K562 treated with DMSO at 1 percent for 4 hours (cell line): ENCODE results near the gene IKZF4. TPM values are rescaled to one million over a fixed set of nuclear protein-coding genes. Genes with fewer than 3 reads are reported as not detected.

Experiments
- total RNA-seq: library from RNA; unstranded; fragments of 300-600 nt; gene quantifications from 2 replicates; pipeline ENCODE4 v1.2.3, GENCODE V29; 2022; ENCODE audit not compliant: insufficient read depth

Gene IKZF4
- 11.4 and 12.3 TPM in 2 replicates for total RNA-seq

DNA sequence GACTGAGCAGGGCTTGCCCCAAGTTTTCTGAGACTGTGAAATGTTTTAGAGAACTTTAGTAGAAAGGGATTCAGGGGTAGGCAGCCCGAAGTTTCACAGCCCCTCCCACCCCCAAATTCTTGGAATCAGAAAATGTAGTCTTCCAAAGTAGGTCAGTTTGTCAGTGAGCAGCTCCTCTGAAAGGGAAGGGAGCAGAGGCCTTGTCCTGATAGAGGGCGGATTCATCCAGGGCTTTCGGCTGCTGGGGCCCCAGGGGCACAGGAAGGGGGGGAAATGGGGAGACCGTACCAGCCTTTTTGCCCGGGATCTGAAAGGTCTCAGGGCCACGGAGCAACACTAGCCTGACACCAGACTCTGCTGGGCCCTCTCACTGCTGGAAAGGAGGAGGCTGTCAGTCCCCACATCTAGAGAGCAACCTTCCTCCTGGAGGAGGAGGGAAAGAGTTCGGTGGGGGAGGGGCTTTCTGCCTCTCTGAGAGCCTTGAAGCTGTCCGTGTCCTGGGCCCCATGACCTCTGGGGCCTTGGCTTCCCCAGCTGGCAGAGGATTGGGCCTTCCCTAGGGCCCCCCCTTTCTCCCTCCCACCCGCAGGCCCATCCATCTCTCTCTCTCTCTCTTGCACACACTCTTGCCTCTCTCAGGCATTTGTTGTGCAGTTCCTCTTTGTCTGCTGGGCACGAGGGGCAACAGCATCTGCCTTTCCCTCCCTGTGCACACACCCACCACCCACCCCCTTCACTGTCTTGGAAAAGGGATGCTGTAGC is at the start of gene IKZF4:
TSS of gene IKZF4 (plus strand) at position 621 of the 762 bp plus-strand sequence. CDS start 451 bp downstream, outside the sequence.

DNA sequence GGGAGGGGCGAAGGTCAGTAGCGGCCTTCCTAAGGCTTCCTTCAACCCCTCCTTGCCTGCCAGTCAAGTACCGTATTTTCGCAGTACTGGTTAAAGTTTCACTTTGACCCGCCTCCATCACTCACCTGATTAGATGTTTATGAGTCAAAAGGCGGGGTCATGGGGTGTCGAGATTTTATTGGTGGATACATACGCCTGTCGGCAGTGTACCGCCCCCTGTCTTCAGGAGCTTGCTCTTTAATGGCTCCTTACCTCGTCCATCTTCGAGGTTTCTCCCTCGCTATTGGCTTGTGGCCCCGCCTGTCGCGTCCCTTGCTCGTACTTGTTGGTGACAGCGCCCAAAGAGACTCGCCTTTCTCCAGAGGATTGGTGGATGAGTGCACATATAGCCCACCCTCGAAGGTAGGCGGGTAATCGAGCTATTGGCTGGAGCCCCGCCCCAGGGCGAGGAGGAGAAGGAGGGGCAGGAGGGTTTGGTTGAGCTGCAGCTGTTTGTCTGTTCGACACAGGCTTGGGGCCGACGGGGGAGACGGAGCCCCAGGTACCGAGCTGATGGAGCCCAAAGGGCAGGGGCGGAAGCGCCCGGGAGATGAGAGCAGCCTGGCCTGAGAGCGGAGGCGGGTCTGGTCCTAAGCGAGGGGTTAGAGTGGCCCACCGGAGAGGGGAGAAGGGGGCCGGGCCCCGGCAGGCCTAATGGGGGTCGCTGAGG is 47.1 kb upstream of the IKZF4 start, which contains the start of gene RAB5B:
TSS of gene RAB5B (plus strand) at position 480 of the 709 bp plus-strand sequence. CDS start 12,883 bp downstream, outside the sequence.

DNA sequence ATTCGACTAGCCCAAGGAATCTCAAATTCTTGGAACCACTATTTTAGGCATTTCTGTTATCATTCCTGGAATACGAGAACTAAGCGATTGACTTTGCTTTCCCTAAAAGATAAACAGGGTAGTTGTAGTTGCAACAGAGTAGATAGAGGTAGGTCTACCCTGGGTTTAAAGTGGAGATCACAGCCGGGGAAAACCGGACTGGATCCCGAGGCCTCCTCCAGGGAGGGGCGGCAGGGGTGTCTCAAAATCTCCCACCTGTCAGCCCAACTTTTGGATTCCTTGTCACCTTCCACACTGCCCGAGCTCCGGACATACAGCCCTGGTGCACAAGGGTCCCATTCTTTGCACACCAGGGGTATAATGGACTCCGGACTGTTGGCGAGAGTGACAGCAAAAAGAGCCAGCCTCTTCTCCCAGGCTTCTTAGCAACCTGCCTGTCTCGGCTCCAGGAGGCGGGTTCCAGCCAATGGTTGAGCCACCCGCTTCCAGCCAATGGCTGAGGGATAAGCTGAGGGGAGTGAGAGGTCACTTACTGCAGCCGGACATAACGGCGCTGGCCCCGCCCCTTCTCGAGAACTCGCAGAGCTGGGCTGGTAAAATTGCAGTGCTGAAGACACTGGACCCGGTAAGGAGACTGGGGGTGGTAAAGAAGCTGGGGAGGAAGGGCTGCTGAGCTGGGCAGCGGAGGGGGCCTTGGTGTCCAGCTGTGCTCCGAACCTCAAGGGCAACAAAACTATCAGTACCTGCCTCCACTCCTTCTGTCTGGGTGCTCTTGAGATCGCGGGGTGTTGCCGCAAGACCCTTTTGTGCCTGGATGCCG is 23.9 kb upstream of the IKZF4 start, which contains the start of gene SUOX:
TSS of gene SUOX (plus strand) at position 562 of the 820 bp plus-strand sequence. CDS start 4,946 bp downstream, outside the sequence.

DNA sequence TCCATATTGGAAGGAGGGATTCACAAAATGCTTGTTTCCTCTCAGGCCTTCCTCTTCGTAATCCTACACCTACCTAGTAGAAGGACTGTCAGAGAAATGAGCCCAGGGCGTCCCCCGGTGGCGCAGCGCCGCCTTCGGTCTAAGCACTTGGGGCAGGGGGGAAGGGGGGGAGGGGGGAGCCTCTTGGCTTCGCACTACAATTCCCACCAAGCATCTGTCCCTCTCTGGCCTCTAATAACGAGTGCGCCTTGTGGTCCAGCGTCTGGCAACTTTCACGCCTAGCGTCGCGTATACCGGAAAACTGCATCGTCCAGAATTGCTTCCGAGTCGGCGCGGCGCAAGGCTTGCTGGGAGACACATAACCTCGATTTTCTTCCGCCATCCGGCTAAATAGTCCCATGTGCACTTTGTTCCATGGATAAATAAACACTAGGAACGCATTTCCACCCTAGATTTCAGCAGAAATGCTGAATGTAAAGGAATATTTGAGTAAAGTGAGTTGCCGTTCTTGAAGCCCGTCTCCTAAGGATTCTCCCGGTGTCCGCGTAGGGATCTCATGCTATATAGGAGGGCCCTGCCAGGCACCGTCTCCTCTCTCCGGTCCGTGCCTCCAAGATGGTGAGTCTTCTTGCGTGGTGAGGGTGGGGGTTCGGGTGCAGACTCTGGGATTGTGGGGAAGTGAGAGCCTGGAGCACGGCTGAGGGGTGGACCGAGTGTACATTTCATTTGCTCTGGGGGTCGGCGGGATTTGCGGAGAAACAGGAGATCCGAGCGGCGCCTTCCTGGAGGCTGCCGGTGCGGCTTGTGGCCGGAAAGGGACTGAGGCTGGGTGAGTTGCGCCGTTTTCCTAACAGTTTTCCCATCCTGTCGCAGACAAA is 20.9 kb downstream of the IKZF4 start, which contains the start of gene RPS26:
TSS of gene RPS26 (plus strand) at position 367 of the 878 bp plus-strand sequence. CDS start at position 616, 249 bp downstream.

DNA sequence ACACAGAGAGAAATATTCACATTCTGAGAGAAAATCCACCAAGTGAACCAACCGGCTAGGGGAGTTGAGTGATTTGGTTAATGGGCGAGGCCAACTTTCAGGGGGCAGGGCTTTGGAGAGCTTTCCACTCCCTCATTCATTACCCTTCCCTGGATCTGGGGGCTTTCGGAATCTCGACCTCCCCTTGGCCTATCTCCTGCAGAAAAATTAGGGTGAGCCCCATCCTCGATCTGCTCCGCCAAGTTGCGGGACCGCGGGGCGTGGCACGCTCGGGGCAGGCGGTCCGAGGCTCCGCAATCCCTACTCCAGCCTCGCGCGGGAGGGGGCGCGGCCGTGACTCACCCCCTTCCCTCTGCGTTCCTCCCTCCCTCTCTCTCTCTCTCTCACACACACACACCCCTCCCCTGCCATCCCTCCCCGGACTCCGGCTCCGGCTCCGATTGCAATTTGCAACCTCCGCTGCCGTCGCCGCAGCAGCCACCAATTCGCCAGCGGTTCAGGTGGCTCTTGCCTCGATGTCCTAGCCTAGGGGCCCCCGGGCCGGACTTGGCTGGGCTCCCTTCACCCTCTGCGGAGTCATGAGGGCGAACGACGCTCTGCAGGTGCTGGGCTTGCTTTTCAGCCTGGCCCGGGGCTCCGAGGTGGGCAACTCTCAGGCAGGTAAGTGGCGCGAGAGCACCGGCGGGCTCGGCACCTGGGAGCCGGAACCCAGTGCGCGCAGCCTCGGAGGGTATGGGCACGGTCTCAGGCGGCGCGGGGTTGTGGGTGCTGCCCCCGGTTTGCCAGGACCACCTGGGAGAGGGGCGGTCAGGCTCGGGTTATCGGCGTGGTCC is 59.1 kb downstream of the IKZF4 start, which contains the start of gene ERBB3:
TSS of gene ERBB3 (plus strand) at position 443 of the 833 bp plus-strand sequence. CDS start at position 579, 136 bp downstream.

Other genes with a start within 250 kb of the IKZF4 start
- gene SARNP, start 203.3 kb upstream of the IKZF4 start, total RNA-seq = 85.8 and 102 TPM in 2 replicates
- 9.1 and 13.5 TPM in 2 replicates for gene ORMDL2, start 203.0 kb upstream of the IKZF4 start, total RNA-seq
- gene DNAJC14, start 191.5 kb upstream of the IKZF4 start, total RNA-seq = 9.9 and 12.9 TPM in 2 replicates
- 0.93 and 1.1 TPM in 2 replicates for gene MMP19, start 178.1 kb upstream of the IKZF4 start, total RNA-seq
- 29.5 and 32.9 TPM in 2 replicates for gene PYM1, start 93.1 kb upstream of the IKZF4 start, total RNA-seq
- 8.3 and 12.0 TPM in 2 replicates for gene DGKA, start 89.9 kb upstream of the IKZF4 start, total RNA-seq
- 3.4 and 4.0 TPM in 2 replicates for gene PMEL, start 55.0 kb upstream of the IKZF4 start, total RNA-seq
- gene CDK2, start 54.2 kb upstream of the IKZF4 start, total RNA-seq = 80.9 and 130 TPM in 2 replicates
- 25.8 and 33.8 TPM in 2 replicates for gene RAB5B, start 47.0 kb upstream of the IKZF4 start, total RNA-seq
- 13.9 and 18.6 TPM in 2 replicates for gene SUOX, start 23.8 kb upstream of the IKZF4 start, total RNA-seq
- gene RPS26, start 20.9 kb downstream of the IKZF4 start, total RNA-seq = 352 and 360 TPM in 2 replicates
- 6.1 and 6.8 TPM in 2 replicates for gene ERBB3, start 59.1 kb downstream of the IKZF4 start, total RNA-seq
- gene PA2G4, start 83.5 kb downstream of the IKZF4 start, total RNA-seq = 175 and 187 TPM in 2 replicates
- 4,679 and 5,235 TPM in 2 replicates for gene RPL41, start 95.6 kb downstream of the IKZF4 start, total RNA-seq
- gene ZC3H10, start 97.2 kb downstream of the IKZF4 start, total RNA-seq = 1.8 and 1.9 TPM in 2 replicates
- gene ESYT1, start 107.2 kb downstream of the IKZF4 start, total RNA-seq = 167 and 178 TPM in 2 replicates
- gene MYL6B, start 131.5 kb downstream of the IKZF4 start, total RNA-seq = 61.3 and 61.4 TPM in 2 replicates
- 924 and 1,005 TPM in 2 replicates for gene MYL6, start 137.3 kb downstream of the IKZF4 start, total RNA-seq
- 60.1 and 67.3 TPM in 2 replicates for gene SMARCC2, start 168.4 kb downstream of the IKZF4 start, total RNA-seq
- 35.0 and 40.3 TPM in 2 replicates for gene RNF41, start 200.9 kb downstream of the IKZF4 start, total RNA-seq
- gene NABP2, start 203.3 kb downstream of the IKZF4 start, total RNA-seq = 40.6 and 44.3 TPM in 2 replicates
- not detected in 2 replicates for gene SLC39A5, start 209.0 kb downstream of the IKZF4 start, total RNA-seq
- 21.1 and 28.7 TPM in 2 replicates for gene ANKRD52, start 237.3 kb downstream of the IKZF4 start, total RNA-seq
- gene COQ10A, start 245.9 kb downstream of the IKZF4 start, total RNA-seq = 53.8 and 66.9 TPM in 2 replicates